ENCODE data around the gene MROH8. TPM values are rescaled to one million over a fixed set of nuclear protein-coding genes. Genes with fewer than 3 reads are reported as not detected.

Gene MROH8
- total RNA-seq, 4 donors from 2014 or later, result 0.59 to 6.8 (median 2.3) TPM

DNA sequence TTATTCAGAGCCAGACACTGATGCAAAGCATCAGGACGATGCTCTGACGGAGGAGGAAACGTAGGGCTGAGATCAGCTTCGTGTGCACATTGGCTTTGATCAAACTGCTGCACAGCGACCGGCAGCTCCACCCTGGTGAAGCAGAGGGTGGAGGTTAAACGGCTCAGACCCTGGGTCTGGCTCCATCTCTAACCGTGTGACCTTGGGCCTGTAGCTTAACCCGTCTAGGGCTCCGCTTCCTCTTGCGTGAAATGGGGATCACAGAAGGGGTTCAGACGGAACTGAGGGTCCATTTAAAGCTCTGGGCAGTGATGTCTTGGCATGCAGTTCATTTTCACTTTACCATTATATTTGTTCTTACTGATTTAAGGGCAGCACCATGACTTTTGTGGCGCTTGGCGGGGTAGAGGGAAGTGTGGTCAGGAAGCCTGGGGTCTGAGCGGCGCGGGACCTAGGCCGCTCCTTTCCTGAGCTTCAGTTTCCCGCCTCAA lies 84.2 kb downstream of the MROH8 start:
- TF ChIP-seq, protein P1, sequence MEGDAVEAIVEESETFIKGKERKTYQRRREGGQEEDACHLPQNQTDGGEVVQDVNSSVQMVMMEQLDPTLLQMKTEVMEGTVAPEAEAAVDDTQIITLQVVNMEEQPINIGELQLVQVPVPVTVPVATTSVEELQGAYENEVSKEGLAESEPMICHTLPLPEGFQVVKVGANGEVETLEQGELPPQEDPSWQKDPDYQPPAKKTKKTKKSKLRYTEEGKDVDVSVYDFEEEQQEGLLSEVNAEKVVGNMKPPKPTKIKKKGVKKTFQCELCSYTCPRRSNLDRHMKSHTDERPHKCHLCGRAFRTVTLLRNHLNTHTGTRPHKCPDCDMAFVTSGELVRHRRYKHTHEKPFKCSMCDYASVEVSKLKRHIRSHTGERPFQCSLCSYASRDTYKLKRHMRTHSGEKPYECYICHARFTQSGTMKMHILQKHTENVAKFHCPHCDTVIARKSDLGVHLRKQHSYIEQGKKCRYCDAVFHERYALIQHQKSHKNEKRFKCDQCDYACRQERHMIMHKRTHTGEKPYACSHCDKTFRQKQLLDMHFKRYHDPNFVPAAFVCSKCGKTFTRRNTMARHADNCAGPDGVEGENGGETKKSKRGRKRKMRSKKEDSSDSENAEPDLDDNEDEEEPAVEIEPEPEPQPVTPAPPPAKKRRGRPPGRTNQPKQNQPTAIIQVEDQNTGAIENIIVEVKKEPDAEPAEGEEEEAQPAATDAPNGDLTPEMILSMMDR (IDR thresholded peaks at IDR 0.05), result no peak
- no peak for TF ChIP-seq POLR2A (IDR thresholded peaks at IDR 0.05)
- peak overlapping the region; percentile 57 for H3K4me3 ChIP-seq (ENCODE audit: low read depth, poor library complexity, severe bottlenecking)
- WGBS, 2 donors, result 1 to 3% methylated on average over 19 of the region's 19 CpGs
- intact Hi-C loops (cut with DNase I; ENCODE audit: low total_unique reads), result no loop called here
- DNase-seq (ENCODE audit: low spot score in 2 of 2), result peak in 1 of 2 donors; percentile 76

DNA sequence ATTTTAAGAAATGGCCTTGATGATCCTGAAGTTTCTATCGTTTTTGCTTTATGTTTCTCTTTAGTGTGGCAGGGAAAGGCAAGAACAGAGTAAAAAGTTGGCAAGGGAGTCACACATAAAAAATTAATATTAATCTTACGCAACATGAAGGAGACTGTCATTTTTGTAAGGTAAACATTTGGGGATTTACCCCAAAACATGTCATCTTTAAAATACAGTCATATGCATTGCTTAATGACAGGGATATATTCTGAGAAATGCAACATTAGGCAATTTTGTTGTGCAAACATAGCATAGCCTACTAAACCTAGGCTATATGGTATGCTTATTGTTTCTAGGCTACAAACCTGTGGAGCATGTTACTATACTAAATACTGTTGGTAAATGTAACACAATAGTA lies 88.9 kb downstream of the MROH8 start:
- DNase-seq (ENCODE audit: low spot score in 2 of 2), result no peak
- no peak overlapping the region for H3K4me3 ChIP-seq (ENCODE audit: low read depth, poor library complexity, severe bottlenecking)
- 70 to 73% methylated on average over 2 of the region's 2 CpGs for WGBS, 2 donors
- intact Hi-C loops (cut with DNase I; ENCODE audit: low total_unique reads), result no loop called here
- TF ChIP-seq, protein P1 (IDR thresholded peaks at IDR 0.05), result no peak
- no peak for TF ChIP-seq POLR2A (IDR thresholded peaks at IDR 0.05)

DNA sequence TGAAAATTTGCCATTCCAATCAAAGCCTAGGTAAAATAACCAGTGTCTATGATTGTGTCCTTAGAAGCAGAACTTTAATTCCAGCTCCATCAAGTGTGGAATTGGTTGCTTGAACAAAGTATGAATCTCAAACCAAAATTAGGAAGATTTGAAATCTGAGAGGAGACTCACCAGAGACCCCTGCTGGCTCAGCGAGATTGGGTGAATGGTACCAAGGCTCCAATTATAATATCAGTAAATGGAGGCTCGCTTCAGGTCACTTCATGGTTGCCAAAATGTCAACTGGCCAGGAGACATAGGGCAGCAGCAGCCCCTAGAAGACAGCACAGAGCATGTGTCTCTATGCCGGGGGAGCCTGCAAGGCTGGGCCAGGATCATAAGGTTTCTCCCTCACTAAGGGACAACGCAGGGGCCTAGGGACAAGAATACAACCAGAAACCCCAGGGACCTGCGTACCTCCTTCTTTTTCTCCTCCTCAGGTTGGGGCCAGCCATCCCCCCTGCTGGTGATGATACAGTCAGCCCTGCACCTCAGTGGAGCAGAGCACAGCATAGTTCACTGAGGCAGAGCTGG lies 97.5 kb downstream of the MROH8 start:
- peak in 1 of 2 donors; percentile 53 for DNase-seq (ENCODE audit: low spot score in 2 of 2)
- 92 to 95% methylated on average over 5 of the region's 5 CpGs for WGBS, 2 donors
- intact Hi-C loops (cut with DNase I; ENCODE audit: low total_unique reads), result no loop called here
- TF ChIP-seq POLR2A (IDR thresholded peaks at IDR 0.05), result no peak
- TF ChIP-seq, protein P1 (IDR thresholded peaks at IDR 0.05), result no peak
- no peak overlapping the region for H3K4me3 ChIP-seq (ENCODE audit: low read depth, poor library complexity, severe bottlenecking)

DNA sequence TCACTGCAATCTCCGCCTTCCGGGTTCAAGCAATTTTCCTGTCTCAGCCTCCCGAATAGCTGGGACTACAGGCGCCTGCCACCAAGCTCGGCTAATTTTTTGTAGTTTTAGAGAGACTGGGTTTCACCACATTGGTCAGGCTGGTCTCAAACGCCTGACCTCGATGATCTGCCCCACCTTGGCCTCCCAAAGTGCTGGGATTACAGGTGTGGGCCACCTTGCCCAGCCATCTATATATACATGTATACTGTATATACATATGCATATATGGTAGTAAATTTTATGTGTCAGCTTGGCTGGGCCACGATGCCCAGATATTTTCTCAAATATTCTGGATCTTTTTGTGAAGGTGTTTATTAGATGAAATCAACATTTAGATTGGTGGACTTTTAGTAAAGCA lies 102.3 kb downstream of the MROH8 start:
- 97 to 98% methylated on average over 8 of the region's 8 CpGs for WGBS, 2 donors

DNA sequence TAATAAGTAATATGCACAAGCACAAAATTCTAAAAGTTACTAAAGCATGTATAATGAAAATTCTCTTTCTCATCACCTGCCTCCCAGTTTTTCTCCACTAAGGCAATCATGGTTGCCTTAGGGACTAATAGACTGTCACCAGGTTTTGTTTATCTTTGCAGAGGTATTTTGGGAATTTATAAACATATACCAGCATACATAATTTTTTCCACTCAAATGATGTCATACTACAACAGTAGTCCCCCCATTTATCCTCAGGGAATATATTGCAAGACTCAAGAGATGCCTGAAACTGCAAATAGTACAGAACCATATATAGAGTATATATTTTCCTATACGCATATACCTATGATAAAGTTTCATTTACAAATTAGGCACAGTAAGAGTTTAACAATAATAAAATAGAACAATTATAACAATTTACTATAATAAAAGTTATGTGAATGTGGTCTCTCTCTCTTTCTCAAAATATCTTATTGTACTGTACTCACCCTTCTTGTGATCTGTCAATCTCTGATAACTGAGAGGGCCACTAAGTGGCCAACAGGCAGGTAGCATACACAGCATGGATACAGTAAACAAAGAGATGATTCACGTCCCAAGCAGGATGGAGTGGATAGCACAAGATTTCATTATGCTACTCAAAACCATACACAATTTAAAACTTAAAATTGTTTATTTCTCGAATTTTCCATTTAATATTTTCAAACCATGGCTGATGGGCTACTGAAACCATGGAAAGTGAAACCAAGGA lies 103.2 kb downstream of the MROH8 start:
- no peak overlapping the region for H3K4me3 ChIP-seq (ENCODE audit: low read depth, poor library complexity, severe bottlenecking)
- DNase-seq (ENCODE audit: low spot score in 2 of 2), result no peak
- TF ChIP-seq, protein P1 (IDR thresholded peaks at IDR 0.05), result no peak
- TF ChIP-seq POLR2A (IDR thresholded peaks at IDR 0.05), result no peak
- WGBS, 2 donors, result 91 to 92% methylated on average over 3 of the region's 3 CpGs
- intact Hi-C loops (cut with DNase I; ENCODE audit: low total_unique reads), result no loop called here

More for the DNA sequence above, 102.3 kb downstream of the MROH8 start:
- intact Hi-C loops (cut with DNase I; ENCODE audit: low total_unique reads), result no loop called here
- no peak overlapping the region for H3K4me3 ChIP-seq (ENCODE audit: low read depth, poor library complexity, severe bottlenecking)
- peak in 1 of 2 donors; percentile 52 for DNase-seq (ENCODE audit: low spot score in 2 of 2)
- TF ChIP-seq, protein P1 (IDR thresholded peaks at IDR 0.05), result no peak
- no peak for TF ChIP-seq POLR2A (IDR thresholded peaks at IDR 0.05)
